ENCODE data around the gene PTPRN2.

DNA sequence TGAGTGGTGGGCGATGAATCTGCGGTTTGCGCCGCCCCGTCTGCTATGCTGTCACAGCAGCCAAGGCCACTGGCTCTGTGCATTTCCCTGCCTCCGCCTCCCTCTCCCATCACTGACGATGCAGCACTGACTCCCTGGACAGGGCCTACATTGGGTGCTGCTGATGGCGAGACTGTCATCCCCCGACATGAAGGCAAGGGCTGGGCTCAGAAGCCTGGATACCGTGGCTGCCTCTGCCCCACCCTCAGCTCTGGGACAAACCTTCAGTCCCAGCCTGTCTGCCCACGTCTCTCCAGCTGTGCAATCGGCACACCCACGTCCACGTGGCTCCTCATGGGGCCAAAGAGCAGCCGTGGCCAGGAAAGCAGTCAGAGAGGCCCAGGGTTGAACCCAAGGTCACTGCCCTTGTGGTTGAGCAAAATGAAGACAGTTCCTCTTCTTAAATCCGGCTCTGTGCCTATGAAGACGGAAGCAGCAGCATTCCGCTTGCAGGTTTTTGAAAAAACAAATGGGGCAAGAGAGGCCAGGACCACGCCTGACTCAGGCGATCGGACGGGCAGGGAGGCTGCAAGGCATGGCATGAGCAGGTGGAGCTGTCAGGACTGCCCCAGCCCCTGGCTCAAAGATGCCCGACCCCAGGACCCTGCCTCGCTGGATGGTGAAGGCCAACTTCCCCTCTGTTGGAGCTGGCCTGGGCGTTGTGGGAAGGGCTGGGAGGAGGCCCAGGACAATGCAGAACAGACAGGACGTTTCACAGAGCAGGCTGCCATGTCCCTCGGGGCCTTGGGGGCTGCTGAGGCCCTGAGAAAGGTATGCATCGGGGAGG lies 733.3 kb downstream of the PTPRN2 start:
- TF ChIP-seq, protein P1, sequence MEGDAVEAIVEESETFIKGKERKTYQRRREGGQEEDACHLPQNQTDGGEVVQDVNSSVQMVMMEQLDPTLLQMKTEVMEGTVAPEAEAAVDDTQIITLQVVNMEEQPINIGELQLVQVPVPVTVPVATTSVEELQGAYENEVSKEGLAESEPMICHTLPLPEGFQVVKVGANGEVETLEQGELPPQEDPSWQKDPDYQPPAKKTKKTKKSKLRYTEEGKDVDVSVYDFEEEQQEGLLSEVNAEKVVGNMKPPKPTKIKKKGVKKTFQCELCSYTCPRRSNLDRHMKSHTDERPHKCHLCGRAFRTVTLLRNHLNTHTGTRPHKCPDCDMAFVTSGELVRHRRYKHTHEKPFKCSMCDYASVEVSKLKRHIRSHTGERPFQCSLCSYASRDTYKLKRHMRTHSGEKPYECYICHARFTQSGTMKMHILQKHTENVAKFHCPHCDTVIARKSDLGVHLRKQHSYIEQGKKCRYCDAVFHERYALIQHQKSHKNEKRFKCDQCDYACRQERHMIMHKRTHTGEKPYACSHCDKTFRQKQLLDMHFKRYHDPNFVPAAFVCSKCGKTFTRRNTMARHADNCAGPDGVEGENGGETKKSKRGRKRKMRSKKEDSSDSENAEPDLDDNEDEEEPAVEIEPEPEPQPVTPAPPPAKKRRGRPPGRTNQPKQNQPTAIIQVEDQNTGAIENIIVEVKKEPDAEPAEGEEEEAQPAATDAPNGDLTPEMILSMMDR (conservative IDR thresholded peaks at IDR 0.05 in 1 of 2, IDR thresholded peaks at IDR 0.05 in 1 of 2; ENCODE audit: low read depth in 1 of 2, low read length in 2 of 2) = no peak
- TF ChIP-seq EZH2 (IDR thresholded peaks at IDR 0.05; ENCODE audit: low read length, missing control alignments) = no peak

Measured in fibroblast of lung (primary cell).